Measurements from ENCODE around the gene MTM1.

Gene MTM1

DNA sequence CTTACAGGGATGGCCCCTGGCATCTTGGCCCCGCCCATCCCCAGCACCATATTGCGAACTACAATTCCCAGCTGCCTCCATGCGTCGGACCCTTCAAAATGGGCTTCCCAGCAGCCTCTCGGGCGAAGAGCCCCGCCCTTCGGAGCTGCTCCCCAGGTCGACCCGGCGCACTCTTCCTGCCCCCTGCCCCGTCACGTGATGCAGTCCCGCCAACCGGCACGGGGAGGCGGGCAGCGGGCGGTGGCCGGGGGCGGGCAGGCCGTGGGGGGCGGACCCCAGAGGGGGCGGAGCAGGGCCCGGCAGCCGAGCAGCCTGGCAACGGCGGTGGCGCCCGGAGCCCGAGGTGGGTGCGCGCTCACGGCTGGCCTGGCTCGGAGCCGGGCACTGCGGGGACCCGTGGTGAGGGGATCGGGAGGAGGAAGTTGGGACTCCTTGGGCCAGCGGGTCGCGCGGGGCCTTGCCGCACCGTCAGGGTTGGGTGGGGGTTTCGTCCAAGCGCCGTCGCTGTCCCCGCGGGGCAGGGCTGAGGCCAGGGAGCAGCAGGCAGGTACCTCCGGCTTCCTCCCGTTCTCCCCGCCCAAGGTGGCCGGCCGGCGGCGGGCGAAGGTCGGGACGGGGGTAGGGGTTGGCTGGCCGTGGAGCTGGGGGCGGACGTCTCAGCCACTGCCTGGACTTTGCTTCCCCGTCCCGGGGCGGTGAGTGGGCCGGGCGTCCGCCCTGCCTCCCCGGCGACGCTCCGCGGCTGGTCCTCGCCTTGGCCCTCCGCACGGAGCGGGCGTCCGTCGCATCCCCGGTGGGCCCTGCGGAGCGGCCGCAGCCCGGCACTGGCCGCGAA, at the start of gene MTM1:
Gene MTM1 (plus strand): TSS at position 302 of the 835 bp plus-strand sequence. CDS start 23,994 bp downstream, outside the sequence.
- FAIRE-seq (peak; percentile 82), DNase-seq (ENCODE audit: insufficient read length, low spot score) (peak; percentile 83)
- TF ChIP-seq POLR2A (IDR thresholded peaks at IDR 0.05; ENCODE audit: low read depth, low read length), result peak; percentile 85

DNA sequence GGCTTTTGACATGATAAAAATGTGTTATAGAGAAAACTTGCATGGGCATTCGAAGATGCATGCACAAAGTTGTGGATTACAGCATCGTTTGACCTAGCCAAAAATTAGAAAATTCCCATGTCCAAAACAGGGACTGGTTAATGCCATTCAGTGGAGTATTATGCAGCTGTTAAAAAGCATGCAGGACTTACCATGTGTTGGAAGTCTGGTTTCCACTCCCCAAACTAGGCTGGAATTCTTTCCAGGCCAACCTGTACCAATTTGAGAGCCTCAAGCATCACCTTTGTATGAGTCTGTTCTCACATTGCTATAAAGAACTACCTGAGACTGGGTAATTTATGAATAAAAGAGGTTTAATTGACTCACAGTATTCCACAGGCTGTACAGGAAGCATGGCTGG, 45.9 kb upstream of the MTM1 start:
- DNase-seq (ENCODE audit: insufficient read length, low spot score) (no peak), FAIRE-seq (no peak)
- no peak for TF ChIP-seq POLR2A (IDR thresholded peaks at IDR 0.05; ENCODE audit: low read depth, low read length)

DNA sequence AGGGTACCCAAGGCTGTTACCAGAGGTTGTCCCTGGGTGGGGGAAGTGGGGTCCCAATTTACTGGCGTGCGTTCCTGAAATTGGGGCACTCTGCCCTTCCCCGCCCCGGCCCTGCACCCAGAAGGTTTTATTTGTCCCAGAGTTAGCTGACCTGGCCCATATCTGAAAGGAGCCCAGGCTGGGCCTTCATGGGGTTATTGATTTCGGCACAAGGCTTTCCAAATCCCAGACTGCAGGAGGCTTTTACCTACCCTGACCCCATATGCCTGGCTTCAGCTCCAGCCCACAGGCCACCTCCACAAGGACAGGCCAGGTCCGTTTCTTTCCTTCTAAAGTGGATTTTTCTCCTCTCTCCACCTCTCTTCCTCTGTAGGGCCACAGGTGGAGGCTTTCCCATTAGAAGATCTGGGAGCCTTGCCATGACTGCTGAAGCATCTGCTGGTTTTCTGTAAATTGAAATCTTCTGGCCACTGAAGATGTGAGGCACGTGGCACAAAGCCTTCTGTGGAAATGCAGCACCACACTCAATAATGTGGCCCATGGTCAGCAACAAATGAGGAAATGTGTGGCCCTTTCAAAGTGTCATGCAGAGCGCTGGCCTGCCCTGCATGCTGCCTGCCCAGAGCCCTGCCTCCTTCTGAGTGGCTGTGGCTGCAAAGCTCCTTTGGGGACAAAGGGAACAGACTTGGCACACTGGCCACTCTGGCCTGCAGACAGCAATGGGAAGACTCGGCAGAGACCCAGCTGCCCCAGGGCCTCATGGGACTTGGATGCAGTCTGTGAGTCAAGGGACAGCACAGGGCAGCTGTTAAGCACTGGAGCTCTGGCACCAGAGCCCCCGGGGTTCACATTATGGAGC, 43.1 kb upstream of the MTM1 start:
- FAIRE-seq (no peak), DNase-seq (ENCODE audit: insufficient read length, low spot score) (no peak)
- no peak for TF ChIP-seq POLR2A (IDR thresholded peaks at IDR 0.05; ENCODE audit: low read depth, low read length)

DNA sequence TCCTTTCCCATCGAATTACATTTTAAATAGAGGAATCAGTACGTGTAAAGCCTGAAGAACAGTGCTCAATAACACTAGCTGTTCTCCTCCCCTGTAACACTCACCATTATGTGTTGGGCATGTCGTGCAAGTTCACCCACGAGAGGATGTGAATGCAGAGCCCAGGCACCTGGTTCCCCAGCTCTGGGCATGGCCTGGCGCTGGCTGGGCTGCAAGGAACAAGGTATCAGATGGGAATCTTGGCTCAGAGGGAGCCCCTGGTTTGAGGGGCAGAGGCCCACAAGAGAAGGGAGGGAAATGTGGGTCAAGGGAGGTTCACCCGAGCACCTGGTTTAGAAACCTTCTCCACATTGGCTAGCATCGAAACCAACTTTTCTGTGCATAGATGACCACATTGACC, 41.7 kb upstream of the MTM1 start:
- FAIRE-seq (no peak), DNase-seq (ENCODE audit: insufficient read length, low spot score) (no peak)
- TF ChIP-seq POLR2A (IDR thresholded peaks at IDR 0.05; ENCODE audit: low read depth, low read length), result no peak

DNA sequence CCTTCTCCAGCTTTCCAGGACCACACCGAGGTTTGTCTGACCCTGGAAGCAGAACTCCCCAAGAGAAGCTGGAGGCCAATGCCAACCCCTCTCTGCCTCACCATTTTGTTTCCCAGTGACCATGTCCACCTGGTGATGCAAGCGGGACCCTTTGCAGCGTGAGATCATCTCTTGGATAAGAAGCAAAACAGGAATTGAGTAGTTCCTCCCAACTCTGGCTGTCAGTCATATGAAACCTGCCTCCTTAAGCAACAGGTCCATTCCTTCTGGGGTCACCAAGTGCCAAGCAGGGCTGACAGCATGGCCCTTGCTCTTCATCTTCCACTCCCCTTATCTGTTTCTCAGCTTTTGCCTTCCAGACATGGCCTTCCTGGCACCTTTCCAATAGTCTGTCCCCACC, 41.3 kb upstream of the MTM1 start:
- TF ChIP-seq POLR2A (IDR thresholded peaks at IDR 0.05; ENCODE audit: low read depth, low read length), result no peak
- no peak for FAIRE-seq
- DNase-seq (ENCODE audit: insufficient read length, low spot score), result no peak

DNA sequence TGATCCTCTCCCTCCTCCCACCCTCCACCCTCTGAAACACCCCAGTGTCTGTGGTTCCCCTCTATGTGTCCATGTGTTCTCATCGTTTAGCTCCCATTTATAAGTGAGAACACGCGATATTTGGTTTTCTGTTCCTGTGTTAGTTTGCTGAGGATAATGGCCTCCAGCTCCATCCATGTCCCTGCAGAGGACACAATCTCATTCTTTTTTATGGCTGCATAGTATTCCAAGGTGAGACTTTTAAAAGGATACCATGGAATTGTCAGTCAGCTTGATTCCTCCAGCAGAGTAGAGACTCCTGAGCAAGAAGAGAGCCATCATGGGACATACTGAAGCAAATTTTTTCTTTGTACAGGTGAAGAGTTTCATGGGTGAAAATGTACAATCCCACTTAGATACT, 38.8 kb upstream of the MTM1 start:
- FAIRE-seq (no peak), DNase-seq (ENCODE audit: insufficient read length, low spot score) (no peak)
- no peak for TF ChIP-seq POLR2A (IDR thresholded peaks at IDR 0.05; ENCODE audit: low read depth, low read length)

DNA sequence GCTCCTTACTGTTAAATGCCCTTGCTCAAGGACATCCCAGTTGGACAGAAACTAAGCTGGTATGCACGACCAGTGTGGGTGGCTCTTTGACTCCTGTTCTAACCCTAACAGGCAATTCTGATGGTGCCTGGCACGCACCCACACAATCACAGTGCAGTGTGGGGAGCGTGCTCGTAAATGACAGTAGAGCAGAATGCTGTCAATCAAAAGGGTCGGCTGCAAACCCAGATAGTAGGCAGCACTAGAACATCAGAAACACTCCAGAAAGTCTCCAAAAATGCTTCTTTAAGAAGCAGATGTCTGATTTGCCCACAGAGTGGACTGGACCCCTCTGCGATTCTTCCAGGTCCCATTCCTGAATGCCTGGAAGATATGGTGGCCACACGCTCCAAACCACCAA, 37.6 kb upstream of the MTM1 start:
- no peak for TF ChIP-seq POLR2A (IDR thresholded peaks at IDR 0.05; ENCODE audit: low read depth, low read length)
- DNase-seq (ENCODE audit: insufficient read length, low spot score), result no peak
- no peak for FAIRE-seq

DNA sequence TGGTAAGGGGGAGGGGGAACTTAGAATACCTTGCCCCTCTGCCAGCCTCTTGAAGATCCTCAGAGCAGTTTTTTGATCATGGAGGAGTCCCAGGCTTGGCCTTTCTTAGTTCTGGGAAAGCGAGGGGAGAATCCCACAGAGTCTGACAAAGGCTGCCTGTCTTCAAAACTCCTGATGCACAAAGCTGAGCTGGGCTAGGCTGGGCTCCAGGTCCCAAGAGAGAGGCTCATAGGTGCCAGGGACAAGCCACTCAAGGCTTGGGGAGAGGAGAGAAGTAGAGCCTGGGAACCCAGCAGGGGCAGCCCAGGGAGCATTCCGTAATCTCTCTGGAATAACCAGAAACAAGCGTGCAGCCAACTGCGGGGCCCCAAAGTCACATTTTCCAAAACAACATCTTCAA, 37.0 kb upstream of the MTM1 start:
- FAIRE-seq, result no peak

DNA sequence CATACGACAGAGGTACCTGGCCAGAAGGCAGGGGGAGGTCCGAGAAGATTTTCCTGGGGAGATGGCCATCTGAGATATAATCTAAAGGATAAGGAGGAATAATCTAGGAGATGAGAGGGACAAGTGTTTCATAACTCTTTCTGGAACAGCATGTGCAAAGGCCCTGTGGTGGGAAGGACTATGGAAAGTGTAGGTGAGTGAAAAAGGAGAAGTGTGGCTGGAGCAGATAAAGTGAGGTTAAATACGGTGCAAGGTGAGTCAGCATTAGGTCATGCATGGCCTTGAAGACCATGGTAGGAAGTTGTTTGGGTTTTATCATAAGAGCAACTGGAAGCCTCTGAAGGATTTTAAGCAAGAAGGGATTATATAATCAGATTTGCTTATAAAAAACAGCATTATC, 34.6 kb upstream of the MTM1 start:
- DNase-seq (ENCODE audit: insufficient read length, low spot score) (no peak), FAIRE-seq (no peak)
- TF ChIP-seq POLR2A (IDR thresholded peaks at IDR 0.05; ENCODE audit: low read depth, low read length), result no peak

More for the DNA sequence above, 37.0 kb upstream of the MTM1 start:
- no peak for DNase-seq (ENCODE audit: insufficient read length, low spot score)
- no peak for TF ChIP-seq POLR2A (IDR thresholded peaks at IDR 0.05; ENCODE audit: low read depth, low read length)

DNA sequence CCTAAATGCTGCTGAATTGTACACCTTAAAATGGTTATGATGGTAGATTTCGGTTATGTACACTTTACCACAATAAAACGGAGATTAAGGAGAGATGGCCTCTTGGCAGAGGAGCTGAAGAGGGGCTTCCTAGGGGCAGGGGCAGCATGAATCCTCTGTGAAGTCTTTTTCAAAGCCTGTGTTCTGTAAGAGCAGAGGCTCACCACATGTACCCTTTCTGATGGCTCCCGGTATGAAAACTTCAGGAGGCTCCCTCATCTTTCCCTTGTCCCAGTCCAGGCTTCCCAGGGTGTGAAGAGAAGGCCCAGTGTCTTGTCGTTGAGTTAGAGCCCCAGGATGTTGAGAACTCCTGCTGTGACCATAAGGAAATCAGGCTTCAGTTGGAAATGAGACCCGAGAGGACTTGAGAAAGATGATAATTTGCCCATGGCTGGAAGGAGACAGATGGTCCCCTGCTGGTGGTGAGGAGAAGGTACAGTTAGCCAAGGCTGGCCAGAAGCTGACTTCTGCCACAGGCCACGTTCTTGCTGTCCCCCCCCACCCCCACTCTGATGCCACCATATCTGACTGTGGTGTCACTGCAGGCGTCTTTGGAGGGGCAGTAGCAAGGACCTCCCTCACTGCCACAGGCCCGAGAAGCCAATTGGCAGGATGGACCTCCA, 31.8 kb upstream of the MTM1 start:
- FAIRE-seq (no peak), DNase-seq (ENCODE audit: insufficient read length, low spot score) (no peak)
- TF ChIP-seq POLR2A (IDR thresholded peaks at IDR 0.05; ENCODE audit: low read depth, low read length), result no peak

DNA sequence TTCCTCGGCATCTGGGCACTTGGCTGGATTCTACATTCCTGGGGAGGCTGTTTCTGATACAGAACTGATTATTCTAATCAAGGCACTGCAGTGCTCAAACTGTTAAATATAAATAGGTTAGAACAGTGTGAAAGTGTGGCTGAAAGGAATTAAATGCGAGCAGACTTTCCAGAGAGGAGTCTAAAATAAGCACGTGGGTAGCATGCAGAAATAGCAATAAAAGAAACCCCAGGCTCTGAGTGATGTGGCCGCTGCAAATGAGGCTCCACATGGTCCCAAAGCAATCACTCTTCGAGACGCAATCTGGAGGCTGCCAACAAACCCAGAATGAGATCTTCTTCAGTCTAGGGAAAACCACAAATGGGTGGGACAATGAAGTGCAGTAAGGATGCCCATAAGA, 30.6 kb upstream of the MTM1 start:
- FAIRE-seq (no peak), DNase-seq (ENCODE audit: insufficient read length, low spot score) (no peak)
- TF ChIP-seq POLR2A (IDR thresholded peaks at IDR 0.05; ENCODE audit: low read depth, low read length), result no peak

DNA sequence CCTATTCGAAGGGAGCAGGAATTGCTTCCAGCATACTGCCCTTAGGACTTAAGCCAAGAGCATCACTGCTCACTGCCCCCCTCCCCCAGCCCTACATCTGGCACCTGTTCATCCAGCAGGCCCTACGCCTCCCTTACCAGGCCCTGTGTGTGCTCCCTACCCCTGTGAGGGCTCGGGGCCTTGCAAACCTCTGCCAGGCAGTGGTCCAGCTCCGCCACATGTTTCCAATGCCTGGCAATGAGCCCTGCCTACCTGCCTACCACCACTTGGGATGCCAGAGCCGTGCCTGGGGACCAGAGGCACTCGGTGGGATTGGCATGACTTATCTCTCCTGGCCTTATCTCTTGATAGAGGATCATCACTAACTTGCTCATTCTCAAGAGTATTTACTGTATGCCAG, 27.5 kb upstream of the MTM1 start:
- DNase-seq (ENCODE audit: insufficient read length, low spot score), result no peak
- TF ChIP-seq POLR2A (IDR thresholded peaks at IDR 0.05; ENCODE audit: low read depth, low read length), result no peak
- FAIRE-seq, result no peak

DNA sequence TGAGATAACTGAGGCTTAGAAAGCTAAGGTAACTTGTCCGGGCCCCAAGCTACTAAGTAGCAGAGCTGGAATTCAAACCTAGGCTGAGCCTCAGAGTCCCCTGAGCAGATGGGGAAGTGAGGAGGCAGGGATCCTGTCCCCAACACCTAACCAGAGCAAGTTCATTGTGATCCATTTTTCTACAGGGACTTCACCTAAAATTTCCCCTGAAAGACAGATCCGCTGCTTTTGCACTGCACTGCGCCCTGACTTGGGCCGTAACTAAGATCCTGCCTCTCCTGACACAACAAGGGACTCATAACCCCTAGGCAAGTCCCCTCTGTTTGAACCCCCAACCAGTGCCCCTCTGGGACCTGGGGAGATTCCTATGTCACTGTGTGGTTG, 25.6 kb upstream of the MTM1 start:
- no peak for DNase-seq (ENCODE audit: insufficient read length, low spot score)
- FAIRE-seq, result no peak
- TF ChIP-seq POLR2A (IDR thresholded peaks at IDR 0.05; ENCODE audit: low read depth, low read length), result no peak

Measured in H54 (cell line).